Tongue (tissue), 2 donors: ENCODE results near the gene TEK. TPM values are rescaled to one million over a fixed set of nuclear protein-coding genes. Genes with fewer than 3 reads are reported as not detected.

Source experiments
- DNase-seq: peaks from one replicate; pipeline ENCODE4 v3.0.0-alpha.2; 2015
- total RNA-seq: library from RNA; depleted of rRNA; stranded (reverse); fragments of >200 nt; gene quantifications from one replicate; pipeline ENCODE4 v1.2.3, GENCODE V29; 2014

TEK gene
- total RNA-seq, 1 donor from 2014 or later = 28.7 TPM

- peak; percentile 59 for DNase-seq
These were observed 15.1 kb downstream of the TEK start for GRCh38 chr9:27124151-27124550.

- peak; percentile 98 for DNase-seq
These were observed 16.0 kb downstream of the TEK start for GRCh38 chr9:27125030-27125429.

GRCh38 chr9:27125936-27126335, 16.9 kb downstream of the TEK start:
- DNase-seq = no peak

- DNase-seq = peak; percentile 84
These were observed 17.6 kb downstream of the TEK start for GRCh38 chr9:27126670-27127069.

GRCh38 chr9:27129221-27129620, 20.2 kb downstream of the TEK start:
- no peak for DNase-seq

GRCh38 chr9:27131731-27132130, 22.7 kb downstream of the TEK start:
- no peak for DNase-seq

GRCh38 chr9:27133817-27134216, 24.8 kb downstream of the TEK start:
- DNase-seq = no peak

- DNase-seq = no peak
These were observed 33.4 kb downstream of the TEK start for GRCh38 chr9:27142299-27142930.

- DNase-seq = no peak
These were observed 36.1 kb downstream of the TEK start for GRCh38 chr9:27145143-27145542.

GRCh38 chr9:27149651-27150050, 40.6 kb downstream of the TEK start:
- no peak for DNase-seq

GRCh38 chr9:27150746-27151406, 41.9 kb downstream of the TEK start:
- DNase-seq = peak; percentile 68

GRCh38 chr9:27151693-27152404, 42.8 kb downstream of the TEK start:
- peak; percentile 56 for DNase-seq

GRCh38 chr9:27152405-27152718, 43.3 kb downstream of the TEK start:
- no peak for DNase-seq

- DNase-seq = no peak
These were observed 45.9 kb downstream of the TEK start for GRCh38 chr9:27154908-27155307.

GRCh38 chr9:27157097-27157496, 48.1 kb downstream of the TEK start:
- no peak for DNase-seq

- no peak for DNase-seq
These were observed 48.7 kb downstream of the TEK start for GRCh38 chr9:27157736-27158135.

- no peak for DNase-seq
These were observed 51.6 kb downstream of the TEK start for GRCh38 chr9:27160636-27161035.

GRCh38 chr9:27162045-27162444, 53.0 kb downstream of the TEK start:
- peak; percentile 88 for DNase-seq

GRCh38 chr9:27165068-27165467, 56.0 kb downstream of the TEK start:
- DNase-seq = peak; percentile 26

GRCh38 chr9:27165670-27166069, 56.6 kb downstream of the TEK start:
- no peak for DNase-seq

- no peak for DNase-seq
These were observed 59.5 kb downstream of the TEK start for GRCh38 chr9:27168496-27168895.

GRCh38 chr9:27168951-27169350, 59.9 kb downstream of the TEK start:
- DNase-seq = no peak

GRCh38 chr9:27176971-27177370, 67.9 kb downstream of the TEK start:
- no peak for DNase-seq
